Measurements from ENCODE around the gene FMO2.
A peak's percentile ranks its signal among the peaks of the same experiment; 100 is the strongest.
"Not testable (repeated sequence)": the region's sequence is repeated elsewhere in the genome, so short reads cannot be mapped to it uniquely, and the experiment has no call there.

FMO2 gene

GRCh38 chr1:171219346-171220080 is 34.4 kb downstream of the FMO2 start:
- DNase-seq (ENCODE audit: low read depth, low spot score) = peak; percentile 76

DNA sequence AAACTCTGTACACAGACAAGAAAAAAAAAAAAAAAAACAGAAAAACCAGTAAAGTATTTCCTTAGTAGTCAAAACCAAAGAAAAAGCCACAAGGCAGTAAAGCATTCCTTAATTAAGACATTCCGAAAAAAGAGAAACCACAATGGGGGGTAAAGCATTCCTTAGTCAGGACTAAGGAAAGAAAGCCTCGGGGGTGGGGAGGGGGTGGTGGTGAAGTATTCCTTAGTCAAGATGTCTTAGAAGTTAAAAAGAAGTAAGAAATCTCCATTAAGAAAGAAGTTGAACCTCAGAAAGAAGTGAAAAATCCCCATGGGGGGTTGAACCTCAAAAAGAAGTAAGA is 35.0 kb downstream of the FMO2 start:
- DNase-seq (ENCODE audit: low read depth, low spot score) = peak; percentile 81

GRCh38 chr1:171220581-171221054 is 35.5 kb downstream of the FMO2 start:
- DNase-seq (ENCODE audit: low read depth, low spot score) = peak; percentile 94

DNA sequence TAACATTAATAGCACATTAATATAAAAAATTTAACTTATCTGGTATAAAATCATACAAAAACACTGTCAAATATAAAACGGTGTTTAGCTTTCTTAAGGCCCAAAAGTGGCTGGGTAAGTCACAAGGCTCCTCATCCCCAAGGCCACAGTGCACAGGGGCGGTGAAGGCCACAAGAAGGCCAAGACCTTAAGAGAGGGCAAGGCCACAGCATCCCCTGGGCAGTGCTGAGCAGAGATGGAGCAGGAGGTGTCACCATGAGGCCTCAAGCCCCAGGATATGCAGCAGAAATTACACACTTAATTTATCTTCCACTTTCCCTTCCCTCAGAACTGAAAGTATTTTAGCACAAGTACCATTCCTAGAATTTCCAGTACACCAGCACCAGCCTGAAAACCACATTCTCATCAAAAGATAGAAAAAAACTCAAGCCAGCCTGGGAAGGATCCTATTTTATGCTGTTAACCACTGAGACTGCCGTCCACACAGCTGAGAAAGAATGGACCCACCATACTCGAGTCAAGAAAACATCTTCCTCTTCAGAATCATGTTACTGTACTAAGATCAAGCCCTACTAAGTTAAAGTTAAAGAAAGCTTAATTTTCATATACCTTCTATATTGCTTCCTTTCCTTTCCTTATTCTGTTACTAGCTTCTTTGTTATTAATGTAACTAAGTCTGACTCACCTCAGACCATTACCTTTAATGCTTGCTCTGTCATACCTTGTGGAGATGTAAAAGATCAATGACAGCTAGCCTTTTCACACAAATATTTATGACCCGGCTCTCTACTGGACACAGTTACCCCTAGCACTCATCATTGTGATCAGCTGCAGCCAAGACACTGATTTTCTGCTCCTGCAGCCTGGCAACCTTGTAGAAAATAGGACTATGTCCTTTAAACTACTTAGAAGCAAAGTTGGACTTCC is 36.8 kb downstream of the FMO2 start:
- DNase-seq (ENCODE audit: low read depth, low spot score) = peak; percentile 32

- DNase-seq (ENCODE audit: low read depth, low spot score) = peak; percentile 14
Observed at GRCh38 chr1:171222936-171223335, 37.8 kb downstream of the FMO2 start.

DNA sequence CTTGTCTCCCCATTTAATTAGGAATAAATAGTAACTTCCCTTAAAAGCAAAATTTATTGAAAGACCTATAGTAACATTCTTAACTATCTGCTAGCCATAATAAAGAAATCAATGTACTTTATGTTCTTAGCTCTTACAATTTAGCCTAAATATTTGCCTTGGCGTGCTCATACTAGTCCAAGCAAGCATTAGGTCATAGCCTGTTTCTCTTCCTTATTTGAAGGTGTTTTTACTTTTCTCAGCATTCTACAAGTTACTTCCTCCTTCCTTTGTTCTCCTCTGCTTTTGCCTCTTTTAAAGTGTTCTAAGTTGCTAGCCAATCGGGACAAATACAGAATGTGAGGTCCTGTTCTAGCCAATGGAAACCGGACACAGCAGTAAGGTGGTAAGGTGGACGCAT is 39.2 kb downstream of the FMO2 start:
- DNase-seq (ENCODE audit: low read depth, low spot score) = not testable (repeated sequence)

- peak; percentile 39 for DNase-seq (ENCODE audit: low read depth, low spot score)
Observed at GRCh38 chr1:171226747-171227370, 41.8 kb downstream of the FMO2 start.

DNA sequence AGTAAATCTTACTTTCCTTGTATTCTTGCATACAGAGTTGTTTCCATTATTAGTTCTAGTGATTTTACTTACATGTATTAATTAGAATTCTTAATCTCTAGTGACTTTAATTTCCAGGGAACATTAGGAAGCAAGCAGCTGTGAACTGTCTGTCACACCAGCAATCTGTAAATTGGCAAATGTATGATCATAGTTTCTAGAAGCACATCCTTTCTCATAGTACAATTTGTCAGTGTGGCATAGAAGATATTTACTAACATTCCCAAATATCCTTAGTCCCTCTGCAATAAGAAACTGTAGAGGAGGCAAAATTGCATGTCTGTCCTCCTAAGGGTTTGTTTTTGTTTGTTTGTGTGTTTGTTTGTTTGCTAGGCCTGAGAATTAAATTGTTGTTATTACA is 46.2 kb downstream of the FMO2 start:
- DNase-seq (ENCODE audit: low read depth, low spot score) = no peak

GRCh38 chr1:171233183-171233582 is 48.1 kb downstream of the FMO2 start:
- no peak for DNase-seq (ENCODE audit: low read depth, low spot score)

GRCh38 chr1:171236231-171236630 is 51.1 kb downstream of the FMO2 start:
- not testable (repeated sequence) for DNase-seq (ENCODE audit: low read depth, low spot score)

- no peak for DNase-seq (ENCODE audit: low read depth, low spot score)
Observed at GRCh38 chr1:171243878-171244277, 58.8 kb downstream of the FMO2 start.

- DNase-seq (ENCODE audit: low read depth, low spot score) = peak; percentile 38
Observed at GRCh38 chr1:171245458-171246064, 60.5 kb downstream of the FMO2 start.

DNA sequence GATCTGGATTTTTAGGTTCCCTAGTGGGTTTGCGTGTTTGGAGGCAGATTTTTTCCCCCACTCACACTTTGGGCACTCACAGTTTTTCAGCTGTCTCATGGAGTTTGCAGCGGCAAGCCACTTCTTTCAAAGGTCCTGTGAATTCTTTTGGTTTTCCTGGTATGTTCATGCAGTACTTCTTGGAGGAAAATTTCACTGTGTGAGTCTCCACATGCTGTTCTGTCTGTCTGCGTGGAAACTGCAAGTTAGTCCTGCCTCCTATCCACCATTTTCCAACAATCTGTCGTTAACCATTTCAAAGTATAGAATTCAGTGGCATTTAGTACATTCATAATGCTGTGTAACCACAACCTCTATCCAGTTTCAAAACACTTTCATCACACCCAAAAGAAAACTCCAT is 62.4 kb downstream of the FMO2 start:
- no peak for DNase-seq (ENCODE audit: low read depth, low spot score)

DNA sequence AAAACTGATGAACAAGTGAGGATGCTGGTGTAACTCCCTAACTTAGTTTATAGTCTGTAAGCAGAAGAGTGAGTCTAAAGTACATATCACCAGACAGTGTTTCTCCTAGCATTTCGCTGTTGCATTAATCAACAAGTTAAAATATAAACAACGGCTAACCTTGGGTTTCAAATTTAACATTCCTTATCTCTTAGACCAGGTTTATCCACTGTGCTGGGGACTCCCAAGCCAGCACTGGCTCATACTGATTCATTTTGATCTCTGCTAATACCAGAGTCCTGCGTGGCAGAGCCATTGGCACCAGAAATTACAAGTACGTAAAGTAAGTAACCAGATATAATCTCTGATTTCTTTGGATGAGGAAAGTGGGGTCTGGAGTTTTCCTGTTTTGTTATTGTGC is 63.2 kb downstream of the FMO2 start, which contains the start of gene FMO1:
Gene FMO1, plus strand, starts transcription at position 193 of the 400 bp plus-strand sequence. CDS start 9,594 bp downstream, outside the sequence.
- no peak for DNase-seq (ENCODE audit: low read depth, low spot score)

DNA sequence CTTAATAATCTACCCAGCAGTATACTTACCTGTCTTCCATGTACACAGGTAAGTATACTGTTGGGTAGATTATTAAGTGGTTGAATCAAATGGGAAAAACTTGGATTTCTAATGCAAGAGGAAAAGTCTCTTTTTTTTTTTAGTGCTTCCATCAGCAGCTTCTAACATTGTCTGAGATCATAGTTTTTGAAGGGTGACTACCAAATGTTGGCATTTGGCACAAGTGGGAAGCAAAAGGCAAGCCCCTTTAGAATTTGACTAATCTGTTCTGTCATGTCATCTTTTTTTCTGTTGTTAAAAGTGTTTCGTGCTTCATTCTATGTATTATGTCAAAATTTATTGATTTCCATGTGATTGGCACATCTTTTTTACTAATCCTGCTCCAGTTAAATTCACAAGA is 63.7 kb downstream of the FMO2 start:
- no peak for DNase-seq (ENCODE audit: low read depth, low spot score)

GRCh38 chr1:171250263-171250662 is 65.2 kb downstream of the FMO2 start:
- no peak for DNase-seq (ENCODE audit: low read depth, low spot score)

DNA sequence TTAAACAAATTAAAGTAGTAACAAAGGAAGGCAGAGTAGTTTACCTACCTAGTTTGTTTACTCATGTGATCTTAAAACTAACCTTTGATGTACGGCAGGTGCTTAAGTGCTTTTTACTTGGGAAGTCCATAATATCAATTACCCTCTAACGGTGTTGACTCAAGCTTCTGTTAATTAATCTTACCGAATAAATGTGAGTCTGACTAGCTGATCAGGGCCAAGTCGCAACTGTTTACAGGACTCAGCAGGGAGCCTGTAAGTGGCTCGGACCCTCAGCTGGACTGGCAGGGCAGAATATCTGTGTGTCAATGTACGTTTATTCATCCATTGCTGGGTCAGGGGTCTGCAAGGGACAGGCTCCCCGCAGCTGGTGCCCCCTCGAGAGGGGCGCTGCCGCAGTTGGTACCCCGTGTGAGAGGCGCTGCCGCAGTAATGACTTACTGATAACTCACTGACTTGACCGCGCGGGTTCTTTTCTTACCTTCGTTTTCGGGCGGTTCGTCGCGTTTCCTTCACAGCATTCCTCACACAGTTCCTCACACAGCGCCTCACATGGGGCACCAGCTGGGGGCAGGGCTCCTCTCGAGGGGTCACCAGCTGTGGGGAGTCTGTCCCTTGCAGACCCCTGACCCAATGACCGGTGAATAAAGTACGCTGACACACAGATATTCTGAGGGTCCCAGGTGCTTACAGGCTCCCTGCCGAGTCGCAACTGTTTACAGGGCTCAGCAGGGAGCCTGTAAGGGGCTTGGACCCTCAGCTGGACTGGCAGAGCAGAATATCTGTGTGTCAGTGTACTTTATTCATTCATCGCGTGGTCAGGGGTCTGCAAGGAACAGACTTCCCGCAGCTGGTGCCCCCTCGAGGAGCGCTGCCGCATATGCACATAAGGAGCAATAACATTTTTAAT is 66.2 kb downstream of the FMO2 start:
- DNase-seq (ENCODE audit: low read depth, low spot score) = peak; percentile 59

DNA sequence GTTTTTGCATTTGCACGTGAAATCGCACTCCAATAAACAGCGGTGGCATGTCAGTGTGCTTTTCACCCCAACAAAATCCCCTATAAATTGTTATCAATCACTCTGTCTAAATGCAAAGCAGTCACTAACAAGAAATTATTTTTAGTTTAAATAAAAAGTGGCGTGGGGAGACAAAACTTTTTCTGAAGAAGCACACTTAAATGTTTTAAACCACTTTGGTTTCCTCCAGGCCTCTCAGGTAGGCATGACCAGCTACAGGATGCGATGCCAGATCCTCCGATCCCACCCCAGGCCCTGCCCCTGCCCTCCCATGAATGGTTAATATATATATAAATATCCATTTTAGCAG is 66.8 kb downstream of the FMO2 start:
- DNase-seq (ENCODE audit: low read depth, low spot score) = no peak

- DNase-seq (ENCODE audit: low read depth, low spot score) = no peak
Observed at GRCh38 chr1:171252482-171252881, 67.4 kb downstream of the FMO2 start.

DNA sequence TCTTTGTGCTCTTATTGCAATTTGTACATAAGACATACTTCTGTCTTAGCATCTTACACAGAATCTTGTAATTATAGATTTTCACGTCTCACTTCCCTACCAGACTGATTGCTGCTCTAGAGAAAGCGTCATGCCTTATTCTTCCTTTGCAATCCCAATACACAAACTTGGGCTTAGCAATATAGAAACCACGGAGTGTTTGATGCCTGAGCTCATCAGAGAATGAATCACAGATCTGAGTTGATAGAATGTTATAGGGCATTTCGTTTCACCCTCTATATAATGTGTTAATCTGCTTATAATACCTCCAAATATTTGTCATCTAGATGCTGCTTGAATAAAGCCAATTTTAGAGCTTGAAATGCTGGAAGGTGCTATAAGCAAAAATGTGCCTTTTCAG is 69.8 kb downstream of the FMO2 start:
- no peak for DNase-seq (ENCODE audit: low read depth, low spot score)

All from ELF-1 (cell line).